ENCODE measurements around the gene EYA3.

Gene EYA3

GRCh38 chr1:28039341-28039740 is 49.1 kb downstream of the EYA3 start:
- TF ChIP-seq GATA3 (IDR thresholded peaks at IDR 0.05; ENCODE audit: low read depth, low read length): no peak
- TF ChIP-seq GATA2 (IDR thresholded peaks at IDR 0.05; ENCODE audit: low read depth, low read length): no peak

DNA sequence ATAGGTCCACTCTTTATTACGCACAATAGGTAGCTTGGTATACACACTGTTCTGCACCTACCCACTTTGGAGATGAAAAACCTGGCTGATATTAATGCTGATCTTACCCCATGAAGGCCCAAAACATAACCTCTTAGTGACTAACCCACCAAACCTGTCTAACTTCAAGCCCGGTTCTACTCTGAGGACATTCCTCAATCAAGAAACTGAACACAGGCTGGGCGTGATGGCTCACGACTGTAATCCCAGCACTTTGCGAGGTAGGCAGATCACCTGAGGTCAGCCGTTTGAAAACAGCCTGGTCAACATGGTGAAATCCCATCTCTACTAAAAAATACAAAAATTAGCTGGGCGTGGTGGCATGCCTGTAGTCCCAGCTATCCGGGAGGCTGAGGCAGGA is 50.5 kb downstream of the EYA3 start:
- TF ChIP-seq GATA3 (IDR thresholded peaks at IDR 0.05; ENCODE audit: low read depth, low read length) (no peak), GATA2 (IDR thresholded peaks at IDR 0.05; ENCODE audit: low read depth, low read length) (no peak)

DNA sequence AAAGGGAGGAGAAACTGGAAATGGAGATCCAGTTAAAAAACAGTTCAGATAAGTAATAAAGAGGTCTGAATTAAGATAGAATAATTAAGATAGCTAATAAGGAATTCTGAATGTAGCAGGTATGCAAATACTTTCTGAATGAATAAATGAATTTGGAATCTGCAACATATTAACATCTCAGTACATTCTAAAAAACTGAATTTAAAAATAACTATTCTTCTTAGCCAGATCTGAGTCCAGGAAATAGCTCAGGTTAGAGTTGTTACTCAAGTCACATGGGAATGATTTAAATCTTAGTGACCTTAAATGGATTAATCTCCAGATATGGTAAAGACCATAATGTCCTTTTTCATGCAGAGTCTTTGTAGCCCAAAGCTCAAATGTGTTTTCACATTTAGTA is 51.2 kb downstream of the EYA3 start:
- TF ChIP-seq GATA3 (IDR thresholded peaks at IDR 0.05; ENCODE audit: low read depth, low read length): no peak
- no peak for TF ChIP-seq GATA2 (IDR thresholded peaks at IDR 0.05; ENCODE audit: low read depth, low read length)

DNA sequence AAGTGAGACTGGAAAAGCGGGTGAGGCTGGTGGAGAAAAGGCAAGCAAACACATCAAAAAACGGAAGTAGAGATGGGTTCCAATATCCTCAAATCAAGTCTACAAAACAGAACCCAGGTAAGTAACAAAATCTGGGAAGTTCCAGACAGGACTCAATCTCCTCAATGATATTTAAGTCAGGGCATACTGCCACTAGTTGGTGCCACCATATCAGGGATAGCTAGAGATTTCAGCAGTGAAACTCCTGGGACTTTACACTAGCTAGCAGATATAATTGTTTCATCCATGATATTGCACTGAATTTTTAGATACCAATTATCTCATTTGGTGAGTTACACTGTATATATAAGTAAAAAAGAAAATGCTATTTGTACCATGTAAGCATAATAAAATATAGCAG is 52.0 kb downstream of the EYA3 start:
- TF ChIP-seq GATA2 (IDR thresholded peaks at IDR 0.05; ENCODE audit: low read depth, low read length) (no peak), GATA3 (IDR thresholded peaks at IDR 0.05; ENCODE audit: low read depth, low read length) (no peak)

DNA sequence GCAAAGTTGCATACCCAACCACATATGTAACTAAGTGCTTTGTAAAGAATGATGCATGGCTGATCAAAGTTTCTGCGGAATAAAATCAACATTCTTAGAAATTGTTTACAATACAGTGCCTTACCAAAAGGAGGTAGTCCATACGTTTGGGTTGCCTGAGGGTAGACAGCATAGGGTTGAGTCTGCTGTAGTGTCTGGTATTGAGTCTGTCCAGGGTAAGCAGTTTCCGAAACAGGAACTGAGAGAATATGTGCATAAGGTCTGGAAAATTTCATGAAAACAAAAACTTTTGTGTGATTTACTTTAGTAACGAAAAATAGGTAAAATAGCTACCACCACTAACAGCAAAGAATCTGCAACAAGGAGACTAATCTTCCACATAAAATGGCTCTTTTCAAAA is 53.0 kb downstream of the EYA3 start:
- TF ChIP-seq GATA2 (IDR thresholded peaks at IDR 0.05; ENCODE audit: low read depth, low read length) (no peak), GATA3 (IDR thresholded peaks at IDR 0.05; ENCODE audit: low read depth, low read length) (no peak)

GRCh38 chr1:28032281-28032680 is 56.1 kb downstream of the EYA3 start:
- no peak for TF ChIP-seq GATA3 (IDR thresholded peaks at IDR 0.05; ENCODE audit: low read depth, low read length)
- TF ChIP-seq GATA2 (IDR thresholded peaks at IDR 0.05; ENCODE audit: low read depth, low read length): no peak

- no peak for TF ChIP-seq GATA2 (IDR thresholded peaks at IDR 0.05; ENCODE audit: low read depth, low read length)
- no peak for TF ChIP-seq GATA3 (IDR thresholded peaks at IDR 0.05; ENCODE audit: low read depth, low read length)
Observed at GRCh38 chr1:28031173-28031572, 57.2 kb downstream of the EYA3 start.

GRCh38 chr1:28028873-28029654 is 59.3 kb downstream of the EYA3 start:
- TF ChIP-seq GATA3 (IDR thresholded peaks at IDR 0.05; ENCODE audit: low read depth, low read length): no peak
- TF ChIP-seq GATA2 (IDR thresholded peaks at IDR 0.05; ENCODE audit: low read depth, low read length): no peak

- TF ChIP-seq GATA3 (IDR thresholded peaks at IDR 0.05; ENCODE audit: low read depth, low read length) (no peak), GATA2 (IDR thresholded peaks at IDR 0.05; ENCODE audit: low read depth, low read length) (no peak)
Observed at GRCh38 chr1:28027660-28028059, 60.8 kb downstream of the EYA3 start.

GRCh38 chr1:28027238-28027637 is 61.2 kb downstream of the EYA3 start:
- TF ChIP-seq GATA3 (IDR thresholded peaks at IDR 0.05; ENCODE audit: low read depth, low read length): no peak
- TF ChIP-seq GATA2 (IDR thresholded peaks at IDR 0.05; ENCODE audit: low read depth, low read length): no peak

- no peak for TF ChIP-seq GATA3 (IDR thresholded peaks at IDR 0.05; ENCODE audit: low read depth, low read length)
Observed at GRCh38 chr1:28026329-28026728, 62.1 kb downstream of the EYA3 start.

DNA sequence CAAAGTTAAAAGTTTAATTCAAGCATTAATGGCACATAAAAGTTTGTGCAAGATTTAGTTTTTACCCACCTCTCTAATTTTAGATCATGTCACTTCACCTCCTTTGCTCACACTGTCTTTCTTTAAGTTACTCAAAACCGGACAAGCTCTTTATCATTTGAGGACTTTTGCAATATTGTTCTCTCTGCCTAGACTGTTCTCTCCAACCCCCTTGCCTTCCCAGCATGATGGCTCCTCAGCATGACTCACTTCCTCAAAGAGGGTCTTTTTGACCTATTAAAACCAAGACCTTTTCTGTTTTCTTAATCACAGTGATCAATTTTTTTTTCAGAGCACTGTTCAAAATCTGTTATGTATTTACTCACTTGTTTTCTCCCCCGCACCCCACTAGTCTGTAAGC is 67.3 kb downstream of the EYA3 start:
- TF ChIP-seq GATA3 (IDR thresholded peaks at IDR 0.05; ENCODE audit: low read depth, low read length) (no peak), GATA2 (IDR thresholded peaks at IDR 0.05; ENCODE audit: low read depth, low read length) (no peak)

- TF ChIP-seq GATA2 (IDR thresholded peaks at IDR 0.05; ENCODE audit: low read depth, low read length) (no peak), GATA3 (IDR thresholded peaks at IDR 0.05; ENCODE audit: low read depth, low read length) (no peak)
Observed at GRCh38 chr1:28010969-28011368, 77.4 kb downstream of the EYA3 start.

DNA sequence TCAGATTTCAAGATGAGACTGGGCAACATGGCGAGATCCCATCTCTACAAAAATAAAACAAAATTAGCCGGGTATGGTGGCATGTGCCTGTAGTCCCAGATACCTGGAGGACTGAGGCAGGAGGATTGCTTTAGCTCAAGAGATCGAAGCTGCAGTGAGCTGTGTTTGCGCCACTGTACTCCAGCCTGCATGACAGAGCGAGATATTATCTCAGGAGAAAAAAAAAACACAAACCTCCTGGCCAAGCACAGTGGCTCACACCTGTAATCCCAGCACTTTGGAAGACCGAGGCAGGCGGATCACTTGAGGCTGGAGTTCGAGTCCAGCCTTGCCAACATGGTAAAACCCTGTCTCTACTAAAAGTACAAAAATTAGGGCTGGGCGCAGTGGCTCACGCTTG is 85.8 kb downstream of the EYA3 start:
- no peak for TF ChIP-seq GATA3 (IDR thresholded peaks at IDR 0.05; ENCODE audit: low read depth, low read length)
- no peak for TF ChIP-seq GATA2 (IDR thresholded peaks at IDR 0.05; ENCODE audit: low read depth, low read length)

GRCh38 chr1:27999055-27999454 is 89.4 kb downstream of the EYA3 start:
- no peak for TF ChIP-seq GATA2 (IDR thresholded peaks at IDR 0.05; ENCODE audit: low read depth, low read length)
- TF ChIP-seq GATA3 (IDR thresholded peaks at IDR 0.05; ENCODE audit: low read depth, low read length): no peak

DNA sequence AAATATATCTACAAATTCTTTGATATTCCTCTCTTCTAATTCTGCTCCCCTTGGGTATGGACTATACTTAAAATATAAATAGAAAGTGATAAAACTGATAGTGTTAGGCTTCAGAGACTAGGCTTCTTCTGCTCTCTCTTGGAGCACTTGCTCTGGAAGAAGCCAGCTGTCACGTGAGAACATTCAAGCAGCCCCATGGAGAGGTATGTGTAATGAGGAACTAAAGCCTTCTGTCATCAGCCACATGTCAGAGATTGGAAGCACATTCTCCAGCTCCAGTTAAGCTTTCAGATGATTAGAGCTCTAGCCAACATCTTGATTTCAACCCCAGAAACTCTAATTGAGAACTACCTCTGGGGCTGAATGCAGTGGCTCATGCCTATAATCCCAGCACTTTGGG is 94.3 kb downstream of the EYA3 start:
- TF ChIP-seq GATA2 (IDR thresholded peaks at IDR 0.05; ENCODE audit: low read depth, low read length) (no peak), GATA3 (IDR thresholded peaks at IDR 0.05; ENCODE audit: low read depth, low read length) (no peak)
